NCI-H2081 (cell line): ENCODE results near the gene PDE7B.

Experiments
- DNase-seq, 2 experiments: peaks; one replicate each; lab custom pipeline; 2025; lab: John Stamatoyannopoulos, UW

PDE7B gene

DNA sequence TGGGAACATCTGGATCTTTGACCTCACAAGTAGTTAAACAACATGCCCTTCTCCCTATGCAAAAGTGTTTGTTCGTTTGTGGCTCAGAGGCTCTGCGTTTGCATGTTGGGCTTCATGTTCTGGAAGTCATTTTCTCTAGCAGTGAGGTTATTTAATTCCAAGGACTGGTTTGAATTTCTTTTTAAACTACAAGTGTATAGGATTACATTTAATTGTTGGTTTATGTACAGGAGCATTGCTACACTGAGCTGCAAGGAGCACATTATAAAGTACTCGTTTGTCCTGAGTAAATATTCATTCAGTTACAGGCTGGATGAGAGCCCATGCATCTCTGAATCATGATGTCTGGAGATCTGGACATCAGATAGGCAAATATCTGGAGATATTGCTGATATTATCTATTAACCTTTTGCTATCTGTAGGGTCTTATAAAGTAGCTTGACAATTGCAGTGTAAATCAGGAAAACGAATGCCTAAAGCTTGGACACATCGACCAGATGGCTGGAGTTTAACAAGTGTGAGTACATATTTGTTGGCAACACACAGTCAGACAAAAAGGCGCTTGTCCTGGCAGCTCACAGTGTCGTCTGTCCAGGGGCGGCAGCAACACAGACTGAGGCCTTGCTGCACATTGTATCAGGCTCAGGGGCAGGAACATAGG lies 84.6 kb downstream of the PDE7B start:
- DNase-seq: no peak

DNA sequence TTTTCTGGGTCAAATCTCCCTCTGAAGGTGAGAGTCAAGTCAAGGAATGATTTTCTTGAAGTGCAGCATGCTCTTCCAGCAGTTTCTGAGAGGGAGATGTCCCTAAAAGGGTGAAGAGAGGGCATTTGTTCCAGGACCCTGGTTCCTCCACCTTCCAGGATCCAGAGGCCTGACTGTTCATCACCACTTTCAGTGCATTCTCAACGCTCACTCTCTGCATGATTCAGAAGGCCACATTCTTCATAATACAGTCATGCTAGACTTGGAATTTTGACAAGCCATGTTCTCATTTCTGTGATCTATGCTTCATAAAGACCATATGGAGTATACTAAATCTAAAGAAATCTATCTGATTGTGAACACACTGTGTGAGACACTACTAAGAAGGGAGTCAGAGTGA lies 85.1 kb downstream of the PDE7B start:
- no peak for DNase-seq

DNA sequence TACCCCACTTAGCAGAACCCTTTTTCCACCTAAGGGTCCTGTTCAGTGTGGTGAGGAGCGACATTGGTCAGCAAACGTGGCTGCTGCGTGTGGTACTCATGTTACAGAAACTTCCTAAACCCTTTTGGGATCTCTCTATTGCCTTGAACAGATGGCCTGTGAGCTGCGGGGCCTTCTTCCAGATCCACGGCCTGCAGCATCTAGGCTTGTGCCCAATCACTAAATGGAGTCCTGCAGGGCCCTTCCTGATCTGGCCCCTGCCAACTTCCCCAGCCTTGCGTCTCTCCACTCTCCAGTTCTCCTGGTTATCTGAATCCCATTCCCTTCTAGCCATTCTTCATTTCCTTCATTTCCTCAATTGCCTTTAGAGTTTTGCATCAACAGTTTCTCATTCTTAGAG lies 85.6 kb downstream of the PDE7B start:
- no peak for DNase-seq

DNA sequence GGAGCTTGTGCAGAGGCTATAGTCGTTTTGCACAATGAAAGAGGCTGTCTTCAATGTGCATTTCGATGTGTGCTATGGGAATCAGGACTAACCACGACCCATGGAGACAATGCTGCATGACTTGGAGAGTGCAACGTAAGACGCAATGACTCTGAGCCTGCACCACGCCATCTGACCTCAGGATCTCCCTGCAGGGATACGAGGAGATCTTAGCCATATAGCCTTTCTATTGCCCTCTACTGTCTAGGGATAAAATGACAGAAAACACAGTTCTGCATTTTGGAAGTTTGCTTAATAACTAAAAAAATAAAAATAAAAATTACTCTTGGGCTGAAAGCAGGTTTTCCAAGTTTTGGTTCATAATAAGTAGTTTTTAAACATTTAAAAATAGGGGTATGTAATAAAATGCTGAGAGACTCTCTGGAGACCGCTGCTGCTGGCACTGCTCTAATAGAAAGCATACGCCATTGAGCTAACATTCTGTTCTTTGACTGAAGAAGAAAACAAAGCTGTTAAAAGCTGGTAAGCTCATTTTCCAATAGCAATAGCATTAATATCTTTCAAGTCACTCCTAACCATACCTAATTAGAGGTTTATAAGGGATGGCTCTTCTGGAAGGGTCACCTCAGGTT lies 87.2 kb downstream of the PDE7B start:
- no peak for DNase-seq

DNA sequence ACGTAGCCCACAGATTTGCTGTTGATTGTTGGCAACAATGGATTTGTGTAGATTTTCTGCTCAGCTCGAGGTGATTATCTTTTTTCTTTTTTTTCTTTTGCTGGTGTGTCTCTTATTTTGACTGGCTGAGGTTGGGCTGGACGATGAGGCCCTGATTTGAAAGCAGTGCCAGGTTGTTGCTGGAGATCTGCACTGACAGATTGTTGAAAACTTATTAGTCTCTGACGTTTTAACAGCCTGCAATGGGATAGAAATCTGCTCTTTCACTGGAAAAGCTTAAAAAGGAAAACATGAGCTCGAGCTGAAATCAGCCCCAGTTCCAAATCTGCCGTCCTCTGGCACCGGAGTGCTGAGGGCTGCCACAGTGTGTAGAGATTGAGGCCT lies 87.7 kb downstream of the PDE7B start:
- DNase-seq: no peak

DNA sequence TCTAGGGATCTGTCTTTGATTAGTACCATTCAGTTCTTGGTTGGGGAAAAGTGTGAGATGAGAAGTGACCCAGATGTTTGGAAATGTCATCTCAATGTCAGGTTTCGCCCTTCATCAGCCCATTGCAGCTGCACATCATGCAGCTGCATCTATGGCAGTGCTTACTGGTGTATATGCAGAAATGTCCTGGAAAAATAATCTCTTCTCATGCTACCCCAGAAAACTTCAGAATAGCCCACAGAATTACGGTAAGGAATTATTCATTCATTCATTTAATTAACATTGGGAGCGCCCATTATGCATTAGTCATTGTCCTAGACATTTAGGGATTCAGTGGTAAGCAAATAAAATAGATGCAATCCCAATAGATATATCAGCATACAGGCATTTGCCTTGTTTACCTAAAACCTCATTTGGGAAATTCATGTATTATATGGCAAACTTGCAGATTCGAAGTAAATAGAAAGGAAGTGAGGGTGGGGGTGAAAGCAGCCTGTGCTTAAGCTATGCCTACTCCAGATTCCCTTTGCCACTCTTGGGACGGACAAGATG lies 89.2 kb downstream of the PDE7B start:
- no peak for DNase-seq

DNA sequence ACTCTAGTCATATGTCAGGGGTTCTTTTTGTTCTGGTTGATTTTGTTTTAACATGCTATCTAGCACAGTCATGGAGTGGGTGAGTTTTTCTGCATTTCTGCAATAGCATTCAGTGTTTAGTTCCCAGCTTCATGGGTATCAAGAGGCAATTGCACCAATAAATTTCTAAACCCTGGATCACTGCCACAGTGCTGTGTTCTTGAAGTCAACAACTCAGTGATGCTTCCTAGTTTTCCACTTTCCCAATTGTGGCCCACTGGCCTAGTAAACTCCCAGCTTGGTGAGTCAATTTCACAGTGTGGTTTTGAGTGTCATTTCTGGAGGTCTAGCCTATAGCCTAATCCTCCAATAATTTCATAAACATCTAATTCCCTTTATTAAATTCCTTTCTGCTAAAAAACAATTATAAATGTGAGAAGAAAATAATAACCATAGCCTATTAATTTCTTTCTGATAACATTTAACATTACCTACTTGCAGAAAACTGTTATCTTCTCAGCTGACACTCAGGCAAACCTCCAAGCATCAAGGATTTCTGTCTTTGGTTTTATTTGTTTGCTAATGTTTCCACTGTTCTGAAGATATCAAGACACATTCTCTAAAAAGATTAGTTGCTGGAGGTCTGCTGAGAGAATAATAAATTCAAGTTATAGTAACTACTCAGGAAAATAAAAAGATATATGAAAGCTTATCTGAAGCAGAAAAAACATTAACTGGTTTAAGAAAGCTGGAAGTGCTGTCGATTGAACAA lies 89.9 kb downstream of the PDE7B start:
- no peak for DNase-seq

DNA sequence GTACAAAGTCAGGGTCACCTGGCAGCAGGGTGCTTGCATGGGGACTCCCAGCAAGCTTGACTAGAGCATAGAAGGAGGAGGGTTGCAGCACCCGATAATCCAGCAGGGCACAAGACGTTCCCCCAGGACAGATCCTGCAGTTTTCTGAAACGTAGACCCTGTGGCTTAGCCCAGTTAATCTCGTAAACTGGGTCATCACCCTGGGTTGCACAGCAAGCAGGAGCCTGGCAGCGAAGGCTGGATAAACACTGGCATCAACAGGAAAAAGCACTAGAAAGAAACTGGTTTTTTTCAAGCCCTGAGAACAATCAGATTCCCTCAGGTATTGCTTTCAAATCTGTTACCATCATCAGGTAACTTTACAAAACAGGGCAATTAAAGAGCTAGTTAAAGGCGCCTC lies 92.6 kb downstream of the PDE7B start:
- no peak for DNase-seq

DNA sequence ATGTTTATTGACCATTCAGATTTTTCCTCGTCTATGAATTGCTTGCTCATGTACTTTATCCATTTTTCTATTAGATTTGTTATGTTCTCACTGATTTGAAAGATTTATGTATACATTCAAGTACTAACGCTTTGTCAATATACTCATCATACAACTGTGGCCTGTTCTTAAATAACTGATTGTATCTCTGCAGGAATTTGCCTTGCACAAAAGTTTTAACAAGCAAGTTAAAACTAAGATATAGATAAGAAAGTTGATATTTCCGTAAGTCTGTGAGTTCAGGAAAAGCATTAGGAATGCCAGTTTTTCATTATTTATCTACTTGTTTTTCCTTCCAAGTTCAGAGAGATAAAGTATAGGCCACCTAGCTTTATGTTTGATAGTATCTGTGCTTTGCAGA lies 95.2 kb downstream of the PDE7B start:
- no peak for DNase-seq

DNA sequence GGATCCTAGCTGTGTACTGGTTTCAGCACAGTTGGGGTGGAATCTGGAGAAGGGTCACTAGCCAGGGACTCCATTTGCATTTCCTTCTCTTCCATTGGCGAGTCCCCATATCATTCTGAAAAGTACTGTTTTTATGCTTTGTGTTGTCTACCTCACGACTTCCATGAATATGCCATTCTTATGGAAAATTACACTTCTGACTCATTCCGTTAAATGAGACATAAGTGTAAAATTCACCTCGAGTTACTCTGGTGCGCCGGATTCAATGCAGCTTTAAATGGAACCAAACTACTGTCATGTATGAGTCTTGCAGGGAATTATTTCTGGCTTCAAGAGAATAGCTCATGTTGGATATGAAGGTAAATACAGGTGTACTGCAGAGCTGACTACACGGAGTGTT lies 99.2 kb downstream of the PDE7B start:
- no peak for DNase-seq

DNA sequence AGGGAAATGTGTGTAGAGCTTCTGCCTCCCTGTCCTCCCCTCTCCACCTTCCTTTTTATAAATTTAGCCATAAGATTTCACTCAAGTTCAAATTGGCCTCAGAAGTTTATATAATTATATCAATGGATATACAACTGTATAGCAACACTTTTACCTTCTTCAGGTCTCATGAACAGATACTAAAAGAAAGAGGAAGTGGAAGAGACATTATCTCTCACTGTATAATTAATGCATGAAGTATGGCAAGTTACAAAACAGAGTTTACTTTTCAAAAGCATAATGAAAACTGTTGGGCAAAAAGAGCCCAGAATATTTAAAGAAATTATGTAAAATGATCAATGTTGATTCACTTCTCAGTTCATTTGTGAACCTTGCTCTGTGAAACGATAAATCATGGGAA lies 99.7 kb downstream of the PDE7B start:
- DNase-seq: no peak

DNA sequence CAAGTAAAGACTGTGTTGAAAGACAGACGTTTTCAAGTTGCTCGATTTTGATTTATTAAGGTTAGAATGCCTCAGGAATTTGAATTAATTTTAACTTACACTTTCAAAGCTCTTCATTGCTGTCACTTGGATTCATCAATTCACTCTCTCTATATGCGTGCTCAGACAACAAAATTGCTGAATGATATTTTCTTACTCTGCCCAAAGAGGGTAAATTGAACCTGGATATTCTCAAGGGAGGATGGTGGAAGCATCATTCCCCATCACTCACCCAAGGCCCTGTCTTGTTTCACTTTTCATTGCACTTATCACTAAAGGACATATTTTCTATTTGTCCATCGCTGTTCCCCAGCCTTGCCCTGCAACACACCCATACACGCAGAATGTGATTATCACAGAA lies 102.3 kb downstream of the PDE7B start:
- DNase-seq: no peak

DNA sequence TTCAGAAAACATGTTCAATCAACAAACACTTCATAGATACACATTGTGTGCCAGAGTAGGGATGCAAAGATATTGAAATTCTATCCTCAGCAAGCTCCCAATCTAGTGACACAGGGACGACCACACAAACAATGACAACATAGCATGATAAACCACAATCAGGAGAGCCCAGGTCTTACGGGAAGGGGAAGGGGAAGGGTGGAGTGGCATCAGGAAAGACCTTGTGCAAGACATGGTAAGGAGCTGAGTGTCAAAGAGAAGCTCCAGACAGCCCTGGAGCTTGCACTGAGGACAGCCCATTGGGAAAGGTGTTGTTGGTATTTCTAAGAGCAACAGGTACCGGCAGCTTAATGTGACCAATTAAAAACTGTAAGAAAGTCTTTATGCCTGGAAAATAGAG lies 103.6 kb downstream of the PDE7B start:
- DNase-seq: no peak

DNA sequence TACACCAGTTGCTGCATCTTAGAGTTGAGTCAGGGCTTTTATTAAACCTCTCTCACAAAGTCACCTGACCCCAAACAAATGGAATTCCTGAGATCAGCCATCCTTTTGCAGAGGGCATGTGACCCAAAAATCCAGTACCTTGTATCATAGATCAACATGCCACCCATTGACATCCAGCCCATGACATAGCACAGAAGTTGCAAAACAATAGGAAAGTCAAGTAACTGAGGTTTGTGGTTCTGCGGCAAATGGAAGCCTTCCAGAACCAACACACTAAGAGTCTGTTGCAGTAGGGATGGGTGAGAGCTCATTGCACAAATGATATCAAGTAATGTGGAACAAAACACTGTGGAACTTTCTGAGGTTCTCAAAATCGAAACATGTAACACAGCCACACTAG lies 111.2 kb downstream of the PDE7B start:
- no peak for DNase-seq

DNA sequence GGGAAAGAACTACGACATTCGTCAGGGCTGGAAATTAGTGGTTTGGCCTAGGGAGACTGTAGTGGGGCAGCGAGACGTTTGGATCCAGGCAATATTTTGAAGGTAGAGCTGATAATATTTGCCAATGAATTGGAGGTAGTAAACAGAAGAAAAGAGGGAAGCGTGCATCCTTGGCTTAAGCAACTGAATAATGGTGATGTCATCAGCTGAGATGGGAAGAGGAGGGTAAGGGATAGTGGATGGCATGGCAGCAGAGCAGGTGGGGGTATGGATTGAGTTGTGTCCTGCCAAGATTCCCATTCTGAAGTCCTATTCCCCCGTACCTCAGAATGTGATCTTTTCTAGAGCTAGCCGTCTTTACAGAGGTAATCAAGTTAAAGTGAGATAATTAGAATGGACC lies 119.2 kb downstream of the PDE7B start:
- DNase-seq: no peak

DNA sequence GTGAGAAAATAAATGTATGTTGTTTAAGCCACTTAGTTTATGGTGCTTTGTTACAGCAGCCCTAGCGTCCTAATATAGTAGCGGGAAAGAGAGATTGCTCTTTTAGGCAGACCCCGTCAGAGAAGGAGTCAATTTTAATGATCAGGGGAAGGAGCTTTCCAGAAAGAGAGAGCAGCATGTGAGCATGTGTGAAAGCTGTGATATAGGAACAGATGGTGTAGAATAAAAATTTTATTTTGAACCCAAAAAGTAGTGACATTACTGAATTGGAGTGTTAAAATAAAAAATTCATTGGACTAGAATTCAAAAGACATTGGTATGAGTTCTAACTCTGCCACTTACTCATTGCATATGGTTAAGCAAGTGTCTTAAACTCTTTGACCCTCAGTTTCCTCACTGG lies 119.8 kb downstream of the PDE7B start:
- DNase-seq: no peak

DNA sequence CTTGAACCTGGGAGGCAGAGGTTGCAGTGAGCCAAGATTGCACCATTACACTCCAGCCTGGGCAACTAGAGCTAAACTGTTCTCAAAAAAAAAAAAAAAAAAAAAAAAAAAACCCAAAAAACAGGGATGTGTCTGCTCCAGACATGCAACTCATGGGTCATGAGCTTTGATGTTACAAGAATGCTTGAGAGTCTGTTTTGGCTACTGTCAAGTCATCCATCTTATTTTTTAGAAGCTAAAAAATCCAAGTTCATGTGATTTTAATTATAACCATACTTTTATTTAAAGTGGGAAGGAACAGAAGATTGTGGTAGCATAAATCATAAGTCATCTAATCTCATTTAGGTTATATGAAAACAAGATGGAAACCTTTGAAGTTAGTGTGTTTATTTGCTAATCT lies 120.6 kb downstream of the PDE7B start:
- DNase-seq: no peak

DNA sequence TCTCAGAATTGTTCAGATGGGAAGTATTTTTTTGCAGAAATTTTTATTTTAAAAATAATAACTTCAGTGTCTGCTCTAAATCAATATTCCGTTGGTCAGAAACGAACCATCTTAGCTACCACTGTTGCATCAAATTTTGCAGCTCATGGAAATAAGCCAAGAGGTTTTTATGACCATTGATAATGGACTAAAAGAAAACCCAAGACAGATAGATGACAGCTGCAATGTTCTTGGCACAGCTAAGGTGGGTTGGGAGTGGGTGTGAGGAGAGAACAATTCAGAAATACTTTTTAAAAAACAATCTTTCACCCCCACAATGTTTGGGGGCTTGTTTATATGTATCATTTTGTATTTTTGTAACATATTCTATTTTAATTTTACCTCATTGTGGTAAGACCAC lies 121.1 kb downstream of the PDE7B start:
- DNase-seq: no peak

DNA sequence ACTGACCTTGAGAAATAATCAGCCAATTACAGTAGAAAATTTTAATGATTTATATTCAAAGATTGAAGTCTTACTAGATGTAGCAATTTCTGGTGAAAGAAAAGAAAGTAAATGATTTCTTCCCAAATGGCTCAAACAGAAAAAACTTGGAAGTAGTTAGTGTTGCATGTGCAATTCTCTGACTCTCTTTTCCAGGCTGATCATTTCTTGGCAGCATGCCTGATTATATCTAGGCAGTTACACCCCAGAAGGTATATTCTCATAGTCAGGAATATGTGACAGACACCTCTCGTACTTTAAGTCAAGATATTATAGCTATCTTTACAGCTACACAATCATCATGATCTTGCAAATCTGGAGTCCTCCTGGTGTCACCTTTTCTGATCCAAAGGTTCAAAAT lies 122.9 kb downstream of the PDE7B start:
- DNase-seq: no peak

DNA sequence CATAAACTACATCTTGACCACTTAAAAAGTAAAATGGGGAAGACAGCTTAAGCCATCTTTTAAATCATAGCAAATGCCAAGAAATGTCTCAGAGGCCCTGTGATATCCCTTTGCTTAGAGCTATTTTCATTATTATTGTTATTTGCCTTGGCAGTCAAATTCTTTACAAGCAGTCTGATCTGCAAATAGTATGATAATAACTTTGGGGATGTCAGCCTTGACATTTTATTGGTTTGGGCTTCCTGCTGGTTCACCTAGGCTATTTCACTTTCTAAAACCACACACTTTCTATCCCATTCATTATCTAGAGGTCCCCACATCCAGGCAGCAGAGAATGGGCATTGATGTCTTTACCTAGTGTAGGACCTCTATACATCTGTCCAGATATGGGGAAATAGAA lies 125.1 kb downstream of the PDE7B start:
- DNase-seq: no peak

DNA sequence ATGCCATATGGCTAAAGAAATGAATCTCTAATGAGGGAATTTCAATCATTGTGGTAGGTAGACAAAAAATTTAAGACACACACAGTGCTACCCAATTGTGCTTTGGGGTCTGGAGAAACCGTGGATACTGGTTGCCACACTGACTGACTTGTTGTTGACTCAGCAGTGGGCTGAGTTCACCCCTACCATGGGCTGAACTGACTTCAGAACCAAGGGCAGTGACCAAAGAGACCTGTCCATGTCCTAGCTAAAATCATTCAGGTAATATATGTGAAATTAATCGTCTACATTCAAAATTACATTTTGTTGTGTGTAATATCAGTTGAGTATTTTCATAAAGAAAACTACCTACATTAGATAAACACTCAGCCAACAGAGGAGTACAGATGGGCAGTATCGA lies 131.6 kb downstream of the PDE7B start:
- no peak for DNase-seq

DNA sequence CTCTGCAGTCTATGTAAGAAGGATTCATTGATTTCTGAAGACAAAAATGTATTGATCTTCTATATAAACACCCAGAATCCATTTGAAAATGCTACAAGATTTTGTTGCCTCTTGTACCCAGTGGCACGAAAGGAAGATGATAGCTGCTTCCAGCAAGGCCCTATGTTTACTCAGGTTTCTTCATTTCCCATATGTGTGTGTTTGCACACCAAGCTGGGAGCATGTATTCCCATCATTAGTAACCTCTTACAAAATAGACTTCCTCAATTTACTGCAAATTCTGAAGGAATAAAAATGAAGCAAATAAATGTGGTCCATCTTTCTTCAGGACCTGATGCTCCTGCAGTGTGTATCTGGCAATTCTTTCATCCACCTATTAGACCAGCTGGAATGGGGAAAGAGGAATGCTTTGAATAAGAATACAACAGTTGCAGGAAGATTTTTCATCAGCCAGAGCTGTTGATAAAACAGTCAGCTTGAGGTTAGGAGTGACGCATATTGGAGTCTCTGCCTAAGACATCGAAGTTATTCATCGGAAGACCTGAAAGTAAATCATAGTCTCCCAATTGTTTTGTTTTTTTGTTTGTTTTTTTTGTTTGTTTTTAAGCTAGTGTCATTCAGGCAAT lies 132.3 kb downstream of the PDE7B start:
- no peak for DNase-seq

DNA sequence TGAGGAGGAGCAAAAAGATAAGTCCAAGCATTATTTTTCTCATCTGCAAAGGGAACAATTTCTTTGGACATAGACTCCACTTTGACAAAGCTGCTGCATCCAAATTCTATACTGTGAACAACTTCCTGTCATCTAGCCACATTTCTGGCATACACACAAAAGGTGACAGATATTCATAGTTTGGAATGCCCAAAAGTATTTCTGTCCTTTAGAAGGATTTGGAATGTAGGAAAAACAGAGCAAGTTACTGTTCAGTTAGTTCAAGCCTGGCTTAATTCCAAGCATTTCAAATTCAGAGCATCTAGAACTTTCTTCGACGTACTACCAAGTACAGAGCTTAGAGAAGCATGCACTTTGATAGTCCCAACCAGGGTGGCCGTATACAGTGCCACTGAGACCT lies 134.0 kb downstream of the PDE7B start:
- DNase-seq: no peak
